Measurements from ENCODE around the gene LRRN2. TPM values are rescaled to one million over a fixed set of nuclear protein-coding genes. Genes with fewer than 3 reads are reported as not detected.

The LRRN2 gene
- total and polyA plus RNA-seq, 9 of the 15 experiments (the other 6 are each of a cell fraction or from before 2014, with no cell fraction given) = 0.05 TPM; not detected in 8

DNA sequence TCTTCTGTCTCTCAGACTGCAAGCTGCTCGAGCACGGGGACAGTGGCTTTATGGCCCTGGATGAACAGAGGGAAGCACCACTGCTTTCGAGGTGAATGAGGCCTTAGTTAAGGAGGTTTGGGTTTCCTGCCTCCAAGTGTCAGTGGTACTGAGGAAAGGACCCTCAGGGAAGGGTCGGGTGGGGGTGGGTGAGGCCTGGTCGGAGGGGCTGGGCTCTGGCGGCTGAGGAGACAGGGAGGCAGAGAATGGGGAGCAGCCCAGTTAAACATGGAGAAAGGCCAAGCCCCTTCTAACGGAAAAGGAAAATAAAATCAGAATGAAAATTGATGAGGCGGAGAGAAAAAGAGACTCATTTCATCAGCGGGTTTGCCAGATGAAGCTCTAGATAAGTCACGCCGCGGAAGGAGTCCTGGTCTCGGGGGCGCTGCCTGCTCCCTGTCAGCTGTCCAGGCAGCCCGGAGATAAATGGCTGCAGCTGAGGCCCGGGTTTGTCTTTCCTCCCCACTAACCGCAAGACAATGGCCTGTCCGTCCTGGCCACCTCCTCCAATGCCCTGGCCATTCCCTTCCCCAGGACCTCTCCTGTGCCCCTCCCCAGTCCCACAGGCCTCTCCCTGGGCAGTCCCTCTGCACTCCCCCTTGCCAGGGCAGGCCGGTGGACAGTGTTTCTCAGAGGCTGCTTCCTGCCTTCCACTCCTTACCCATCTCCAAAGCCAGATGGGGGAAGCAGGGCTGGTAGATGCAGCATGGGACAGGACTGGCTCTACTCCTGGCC is 55.2 kb downstream of the LRRN2 start (continued):
- TF ChIP-seq XRCC5 (IDR thresholded peaks at IDR 0.05; ENCODE audit: low read depth, low read length) (no peak), TAL1 (IDR thresholded peaks at IDR 0.05) (peak; percentile 54), KHSRP (IDR thresholded peaks at IDR 0.05) (no peak), HEY1 (CRISPR knock-in tag; IDR thresholded peaks at IDR 0.05; ENCODE audit: borderline replicate concordance) (no peak), ZNF586 (CRISPR knock-in tag; conservative IDR thresholded peaks at IDR 0.05) (no peak), ZC3H4 (CRISPR knock-in tag; IDR thresholded peaks at IDR 0.05; ENCODE audit: borderline replicate concordance) (no peak), ZFP30 (CRISPR knock-in tag; IDR thresholded peaks at IDR 0.05; ENCODE audit: borderline replicate concordance) (no peak), ATF1 (CRISPR knock-in tag; IDR thresholded peaks at IDR 0.05) (no peak), ATF1 (tag; IDR thresholded peaks at IDR 0.05) (no peak), DNMT1 (IDR thresholded peaks at IDR 0.05) (no peak), WHSC1 (IDR thresholded peaks at IDR 0.05; ENCODE audit: low read length) (no peak), KLF16 (IDR thresholded peaks at IDR 0.05) (peak; percentile 75; the same call in 1 of the 2 replicates), POLR3A (IDR thresholded peaks at IDR 0.05; ENCODE audit: borderline replicate concordance, extremely low read depth, insufficient read depth, insufficient read length) (no peak), HNRNPH1 (optimal IDR thresholded peaks at IDR 0.05; ENCODE audit: low read depth, low read length) (no peak), ZC3H8 (IDR thresholded peaks at IDR 0.05) (no peak), TEAD4 (IDR thresholded peaks at IDR 0.05; ENCODE audit: low read length) (peak; percentile 64; the same call in 1 of the 2 replicates), TEAD4 (CRISPR knock-in tag; IDR thresholded peaks at IDR 0.05; ENCODE audit: borderline replicate concordance) (no peak), SIN3A (IDR thresholded peaks at IDR 0.05; ENCODE audit: borderline replicate concordance in 2 of 2, control insufficient read depth in 1 of 2, low read depth in 2 of 2, low read length in 2 of 2) (no peak), COPS2 (conservative IDR thresholded peaks at IDR 0.05) (no peak)
- TF ChIP-seq, protein P1, sequence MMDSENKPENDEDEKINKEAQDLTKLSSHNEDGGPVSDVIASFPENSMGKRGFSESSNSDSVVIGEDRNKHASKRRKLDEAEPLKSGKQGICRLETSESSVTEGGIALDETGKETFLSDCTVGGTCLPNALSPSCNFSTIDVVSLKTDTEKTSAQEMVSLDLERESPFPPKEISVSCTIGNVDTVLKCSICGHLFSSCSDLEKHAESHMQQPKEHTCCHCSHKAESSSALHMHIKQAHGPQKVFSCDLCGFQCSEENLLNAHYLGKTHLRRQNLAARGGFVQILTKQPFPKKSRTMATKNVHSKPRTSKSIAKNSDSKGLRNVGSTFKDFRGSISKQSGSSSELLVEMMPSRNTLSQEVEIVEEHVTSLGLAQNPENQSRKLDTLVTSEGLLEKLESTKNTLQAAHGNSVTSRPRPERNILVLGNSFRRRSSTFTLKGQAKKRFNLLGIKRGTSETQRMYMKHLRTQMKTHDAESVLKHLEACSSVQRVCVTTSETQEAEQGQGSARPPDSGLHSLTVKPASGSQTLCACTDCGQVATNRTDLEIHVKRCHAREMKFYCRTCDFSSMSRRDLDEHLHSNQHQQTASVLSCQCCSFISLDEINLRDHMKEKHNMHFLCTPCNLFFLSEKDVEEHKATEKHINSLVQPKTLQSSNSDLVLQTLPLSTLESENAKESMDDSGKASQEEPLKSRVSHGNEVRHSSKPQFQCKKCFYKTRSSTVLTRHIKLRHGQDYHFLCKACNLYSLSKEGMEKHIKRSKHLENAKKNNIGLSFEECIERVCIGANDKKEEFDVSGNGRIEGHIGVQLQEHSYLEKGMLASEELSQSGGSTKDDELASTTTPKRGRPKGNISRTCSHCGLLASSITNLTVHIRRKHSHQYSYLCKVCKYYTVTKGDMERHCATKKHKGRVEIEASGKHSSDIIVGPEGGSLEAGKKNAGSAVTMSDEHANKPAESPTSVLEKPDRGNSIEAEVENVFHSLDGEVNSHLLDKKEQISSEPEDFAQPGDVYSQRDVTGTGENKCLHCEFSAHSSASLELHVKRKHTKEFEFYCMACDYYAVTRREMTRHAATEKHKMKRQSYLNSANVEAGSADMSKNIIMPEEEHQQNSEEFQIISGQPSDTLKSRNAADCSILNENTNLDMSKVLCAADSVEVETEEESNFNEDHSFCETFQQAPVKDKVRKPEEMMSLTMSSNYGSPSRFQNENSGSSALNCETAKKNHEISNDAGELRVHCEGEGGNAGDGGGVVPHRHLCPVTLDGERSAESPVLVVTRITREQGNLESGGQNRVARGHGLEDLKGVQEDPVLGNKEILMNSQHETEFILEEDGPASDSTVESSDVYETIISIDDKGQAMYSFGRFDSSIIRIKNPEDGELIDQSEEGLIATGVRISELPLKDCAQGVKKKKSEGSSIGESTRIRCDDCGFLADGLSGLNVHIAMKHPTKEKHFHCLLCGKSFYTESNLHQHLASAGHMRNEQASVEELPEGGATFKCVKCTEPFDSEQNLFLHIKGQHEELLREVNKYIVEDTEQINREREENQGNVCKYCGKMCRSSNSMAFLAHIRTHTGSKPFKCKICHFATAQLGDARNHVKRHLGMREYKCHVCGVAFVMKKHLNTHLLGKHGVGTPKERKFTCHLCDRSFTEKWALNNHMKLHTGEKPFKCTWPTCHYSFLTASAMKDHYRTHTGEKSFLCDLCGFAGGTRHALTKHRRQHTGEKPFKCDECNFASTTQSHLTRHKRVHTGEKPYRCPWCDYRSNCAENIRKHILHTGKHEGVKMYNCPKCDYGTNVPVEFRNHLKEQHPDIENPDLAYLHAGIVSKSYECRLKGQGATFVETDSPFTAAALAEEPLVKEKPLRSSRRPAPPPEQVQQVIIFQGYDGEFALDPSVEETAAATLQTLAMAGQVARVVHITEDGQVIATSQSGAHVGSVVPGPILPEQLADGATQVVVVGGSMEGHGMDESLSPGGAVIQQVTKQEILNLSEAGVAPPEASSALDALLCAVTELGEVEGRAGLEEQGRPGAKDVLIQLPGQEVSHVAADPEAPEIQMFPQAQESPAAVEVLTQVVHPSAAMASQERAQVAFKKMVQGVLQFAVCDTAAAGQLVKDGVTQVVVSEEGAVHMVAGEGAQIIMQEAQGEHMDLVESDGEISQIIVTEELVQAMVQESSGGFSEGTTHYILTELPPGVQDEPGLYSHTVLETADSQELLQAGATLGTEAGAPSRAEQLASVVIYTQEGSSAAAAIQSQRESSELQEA (IDR thresholded peaks at IDR 0.05; ENCODE audit: low read depth) = no peak

Data from K562 (cell line).